Adrenal gland (tissue), 12 donors: ENCODE data around the gene CLASRP. TPM values are rescaled to one million over a fixed set of nuclear protein-coding genes. Genes with fewer than 3 reads are reported as not detected.
A peak's percentile ranks its signal among the peaks of the same experiment; 100 is the strongest.
"Not testable (repeated sequence)": the region's sequence is repeated elsewhere in the genome, so short reads cannot be mapped to it uniquely, and the experiment has no call there.

Source experiments
- DNase-seq, 7 donors: peaks; one replicate each; pipeline ENCODE4 v3.0.0-alpha.2; 2019 to 2020
- H3K27ac ChIP-seq, 5 donors: fragments of 200-600 bp; sonication (generic) in 4 of 5; 1 replicate in 3 of 5; 2 replicates in 2 of 5; pipeline versions ENCODE4 v1.5.1 to v1.8.0; 2016 to 2020; ENCODE audit warnings: mild to moderate bottlenecking in 1 of 5
- H3K27me3 ChIP-seq: fragments of 200-600 bp; 2 replicates; pipeline ENCODE4 v1.8.0; 2021
- H3K36me3 ChIP-seq, 2 donors: fragments of 200-600 bp; replicated peaks in 1 of 2; 1 replicate in 1 of 2; 2 replicates in 1 of 2; pipeline versions ENCODE4 v1.5.1 to v1.8.0; 2018 to 2022
- H3K4me1 ChIP-seq, 2 donors: fragments of 200-600 bp; replicated peaks in 1 of 2; 1 replicate in 1 of 2; 2 replicates in 1 of 2; pipeline versions ENCODE4 v1.5.1 to v1.8.0; 2018 to 2021
- H3K4me3 ChIP-seq, 4 donors: fragments of 200-600 bp; sonication (generic) in 3 of 4; one replicate each; pipeline ENCODE4 v1.5.1; 2016 to 2018
- H3K9me3 ChIP-seq, 3 donors: fragments of 200-600 bp; sonication (generic) in 1 of 3; replicated peaks in 1 of 3; 1 replicate in 2 of 3; 2 replicates in 1 of 3; pipeline versions ENCODE4 v1.5.1 to v1.8.0; 2016 to 2021
- CTCF ChIP-seq, 6 experiments: fragments of 450-650 bp in 4 of 6; fragments of 200-600 bp in 2 of 6; sonication (generic) in 1 of 6; IDR thresholded peaks; 1 replicate in 5 of 6; 2 replicates in 1 of 6; pipeline versions ENCODE4 v1.5.1 to v1.8.0; 2016 to 2021; ENCODE audit warnings: antibody characterized with exemption in 6 of 6, mild to moderate bottlenecking in 2 of 6, moderate library complexity in 1 of 6
- POLR2A ChIP-seq, 2 donors: fragments of 450-650 bp; IDR thresholded peaks; one replicate each; pipeline ENCODE4 v1.6.1; 2017; ENCODE audit warnings: antibody characterized with exemption in 2 of 2, mild to moderate bottlenecking in 2 of 2, moderate library complexity in 1 of 2
- WGBS, 4 donors: extraction: QIAGEN DNeasy Blood & Tissue Kit in 2 of 4; methylation state at CpG; one replicate each; pipeline versions ENCODE4 v1.1.5 to v1.1.7; 2013 to 2017; 5-methylcytosine and 5-hydroxymethylcytosine counted together
- intact Hi-C, 2 donors: fragments of 100-400 bp; cut with DNase I; formaldehyde crosslinking; loops; one replicate each; pipeline versions ENCODE4 v1.14.1 to v1.15.0; 2022 to 2023
- polyA plus RNA-seq, 3 donors: library from polyadenylated mRNA; stranded (reverse); fragments of 200-250 nt in 2 of 3; fragments of 350-450 nt in 1 of 3; fragmentation: Illumina TruSeq in 1 of 3; extraction: RNeasy Lipid Tissue Mini Kit (QIAGEN cat#74804) in 1 of 3; gene quantifications; one replicate each; pipeline ENCODE4 v1.2.3, GENCODE V29; 2013 to 2014
- total RNA-seq, 9 donors: library from RNA; depleted of rRNA in 4 of 9; stranded (reverse); fragments of >200 nt in 4 of 9; fragments of 120-200 nt in 1 of 9; fragmentation: NEBNext Ultra II Directional in 1 of 9; extraction: Animal tissue kit (Norgen Biotek cat#: 25700) in 1 of 9; gene quantifications; one replicate each; pipeline versions ENCODE4 v1.1.0 to v1.2.4, GENCODE V29; 2013 to 2023
- donor health status: healthy with polysubstance abuse.
- donor health status: Bipolar disorder and iron deficiency.
- donor health status: DM: yes; HTN: yes; CAD: no.
- donor health status: DM: no; HTN: no; CAD: no.
- donor health status: DM: no; HTN: no; CAD: no.
- donor health status: DM: yes; HTN: yes; CAD: no.

CLASRP gene
- total and polyA plus RNA-seq, 12 donors: 19.8 to 730 (median 64.7) TPM

GRCh38 chr19:45104658-45105349 is 66.0 kb downstream of the CLASRP start:
- no peak for DNase-seq
- Histone ChIP-seq H3K4me1 (peaks cover 30 to 60% of the 10 kb centered on the region in 2 donors), H3K9me3 (no peaks in the 10 kb centered on the region), H3K27me3 (no peaks in the 10 kb centered on the region), H3K27ac (peak overlapping the region in 1 of 5 donors; percentile 98), H3K36me3 (no peaks in the 10 kb centered on the region), H3K4me3 (no peak overlapping the region)
- 85 to 90% (median 89%) methylated on average over 14 to 16 of the region's 16 CpGs for WGBS, 4 donors
- TF ChIP-seq POLR2A (IDR thresholded peaks at IDR 0.05) (no peak), CTCF (IDR thresholded peaks at IDR 0.05) (no peak)
- intact Hi-C loops: no loop called here

- H3K27me3 ChIP-seq, H3K36me3 ChIP-seq, H3K9me3 ChIP-seq, H3K27ac ChIP-seq, H3K4me3 ChIP-seq, DNase-seq, intact Hi-C loops: not testable (repeated sequence)
- 95 to 99% (median 97%) methylated on average over 11 of the region's 11 CpGs for WGBS, 4 donors
- peaks cover 14 to 52% of the 10 kb centered on the region in 2 donors for H3K4me1 ChIP-seq
Observed at GRCh38 chr19:45106363-45106762, 67.5 kb downstream of the CLASRP start.

GRCh38 chr19:45107621-45108150 is 68.8 kb downstream of the CLASRP start:
- Histone ChIP-seq H3K4me3 (no peak overlapping the region), H3K27me3 (no peaks in the 10 kb centered on the region), H3K9me3 (no peaks in the 10 kb centered on the region), H3K27ac (peak overlapping the region in 3 of 5 donors; percentile 36 to 52 (median 47)), H3K36me3 (no peaks in the 10 kb centered on the region), H3K4me1 (peaks cover 1 to 39% of the 10 kb centered on the region in 2 donors)
- TF ChIP-seq POLR2A (IDR thresholded peaks at IDR 0.05) (no peak), CTCF (IDR thresholded peaks at IDR 0.05) (no peak)
- 47 to 61% (median 52%) methylated on average over 12 of the region's 12 CpGs for WGBS, 4 donors
- intact Hi-C loops: no loop called here
- DNase-seq: no peak

GRCh38 chr19:45110851-45111266 is 72.0 kb downstream of the CLASRP start:
- no peak overlapping the region for H3K4me3 ChIP-seq
- intact Hi-C loops: no loop called here
- no peaks in the 10 kb centered on the region for H3K27me3 ChIP-seq
- TF ChIP-seq POLR2A (IDR thresholded peaks at IDR 0.05) (no peak), CTCF (IDR thresholded peaks at IDR 0.05) (no peak)
- peaks cover 0 to 24% of the 10 kb centered on the region in 2 donors for H3K4me1 ChIP-seq
- no peaks in the 10 kb centered on the region for H3K36me3 ChIP-seq
- DNase-seq: no peak
- 54 to 65% (median 59%) methylated on average over 3 to 5 of the region's 5 CpGs for WGBS, 4 donors
- no peaks in the 10 kb centered on the region for H3K9me3 ChIP-seq
- peak overlapping the region in 1 of 5 donors; percentile 5 for H3K27ac ChIP-seq
